Measurements from ENCODE around the gene EIF4E3.

EIF4E3 gene

GRCh38 chr3:71685686-71686085 is 39.5 kb downstream of the EIF4E3 start:
- no peak for DNase-seq

- no peak for DNase-seq
These were observed 40.3 kb downstream of the EIF4E3 start for GRCh38 chr3:71684757-71685386.

- no peak for DNase-seq
These were observed 41.0 kb downstream of the EIF4E3 start for GRCh38 chr3:71684046-71684756.

- no peak for DNase-seq
These were observed 44.0 kb downstream of the EIF4E3 start for GRCh38 chr3:71681224-71681668.

GRCh38 chr3:71680603-71681002 is 44.6 kb downstream of the EIF4E3 start:
- no peak for DNase-seq

GRCh38 chr3:71676931-71677330 is 48.3 kb downstream of the EIF4E3 start:
- DNase-seq, result no peak

- no peak for DNase-seq
These were observed 51.7 kb downstream of the EIF4E3 start for GRCh38 chr3:71673486-71673885.

GRCh38 chr3:71672807-71673206 is 52.4 kb downstream of the EIF4E3 start:
- DNase-seq, result no peak

- no peak for DNase-seq
These were observed 52.9 kb downstream of the EIF4E3 start for GRCh38 chr3:71672340-71672739.

GRCh38 chr3:71671216-71671845 is 53.9 kb downstream of the EIF4E3 start:
- no peak for DNase-seq

GRCh38 chr3:71662568-71662967 is 62.6 kb downstream of the EIF4E3 start:
- DNase-seq, result no peak

GRCh38 chr3:71662056-71662455 is 63.1 kb downstream of the EIF4E3 start:
- DNase-seq, result no peak

GRCh38 chr3:71659864-71660591 is 65.2 kb downstream of the EIF4E3 start:
- no peak for DNase-seq

- no peak for DNase-seq
These were observed 67.2 kb downstream of the EIF4E3 start for GRCh38 chr3:71657831-71658530.

- no peak for DNase-seq
These were observed 70.1 kb downstream of the EIF4E3 start for GRCh38 chr3:71655061-71655460.

GRCh38 chr3:71653414-71653807 is 71.8 kb downstream of the EIF4E3 start:
- DNase-seq, result no peak

GRCh38 chr3:71652781-71653413 is 72.3 kb downstream of the EIF4E3 start:
- no peak for DNase-seq

GRCh38 chr3:71651625-71652024 is 73.6 kb downstream of the EIF4E3 start:
- DNase-seq, result no peak

GRCh38 chr3:71650372-71650771 is 74.8 kb downstream of the EIF4E3 start:
- no peak for DNase-seq

- no peak for DNase-seq
These were observed 75.4 kb downstream of the EIF4E3 start for GRCh38 chr3:71649757-71650156.

- DNase-seq, result no peak
These were observed 77.5 kb downstream of the EIF4E3 start for GRCh38 chr3:71647751-71648150.

- no peak for DNase-seq
These were observed 78.2 kb downstream of the EIF4E3 start for GRCh38 chr3:71646971-71647370.
